Erythroblast (primary cell): ENCODE data around the gene SHISAL1.

Experiments
- DNase-seq, 2 experiments: peaks; one replicate each; lab custom pipeline; 2025; lab: John Stamatoyannopoulos, UW
- GATA1 ChIP-seq: IDR thresholded peaks from 2 replicates; pipeline ENCODE4 v1.6.1; 2011; ENCODE audit warnings: low read depth, mild to moderate bottlenecking, control low read depth, low read length, moderate library complexity
- POLR2A ChIP-seq: IDR thresholded peaks from 2 replicates; pipeline ENCODE4 v1.6.1; 2011; ENCODE audit warnings: mild to moderate bottlenecking, low read length

The SHISAL1 gene

GRCh38 chr22:44278243-44279068, 34.3 kb downstream of the SHISAL1 start:
- no peak for TF ChIP-seq POLR2A
- TF ChIP-seq GATA1: no peak
- DNase-seq: no peak

GRCh38 chr22:44277386-44278135, 35.2 kb downstream of the SHISAL1 start:
- TF ChIP-seq POLR2A (no peak), GATA1 (no peak)
- DNase-seq: no peak

GRCh38 chr22:44276706-44277356, 35.9 kb downstream of the SHISAL1 start:
- DNase-seq: no peak
- TF ChIP-seq GATA1 (no peak), POLR2A (no peak)

DNA sequence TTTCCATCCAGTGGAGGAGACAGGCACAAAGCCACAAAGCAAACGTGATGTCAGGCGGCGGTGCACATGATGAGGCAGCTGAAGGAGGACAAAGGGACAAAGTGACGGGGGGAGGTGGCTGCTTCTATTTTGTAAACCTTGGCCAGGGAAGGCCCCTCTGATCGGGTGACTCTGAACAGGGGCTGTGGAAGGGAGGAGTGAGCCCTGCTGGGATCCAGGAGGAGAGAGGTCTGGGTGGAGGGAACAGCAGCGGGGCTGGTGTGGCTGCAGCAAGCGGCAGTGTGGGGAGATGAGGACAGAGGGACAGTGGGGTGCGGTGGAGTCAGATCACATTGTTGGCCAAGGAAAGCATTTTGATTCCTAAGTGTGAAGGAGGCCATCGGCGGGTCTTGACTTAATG, 36.7 kb downstream of the SHISAL1 start:
- DNase-seq: no peak
- no peak for TF ChIP-seq POLR2A
- TF ChIP-seq GATA1: no peak

DNA sequence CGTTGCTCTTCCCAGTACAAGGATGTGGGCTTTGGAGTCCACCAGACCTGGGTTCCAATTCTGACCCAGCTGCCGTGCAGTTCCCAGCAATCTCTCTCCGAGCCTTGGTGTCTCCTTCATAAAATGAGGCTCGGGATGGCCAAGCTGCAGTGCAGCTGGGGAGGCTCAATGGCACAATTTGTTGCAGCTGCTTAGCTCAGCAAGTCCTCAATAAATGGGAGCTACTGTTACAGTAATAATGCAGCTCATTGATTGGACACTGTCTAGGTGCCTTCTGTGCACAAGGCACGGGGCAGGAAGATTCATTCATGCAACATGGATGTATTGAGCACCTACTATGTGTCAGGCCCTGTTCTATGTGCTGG, 37.1 kb downstream of the SHISAL1 start:
- TF ChIP-seq POLR2A (no peak), GATA1 (no peak)
- no peak for DNase-seq

DNA sequence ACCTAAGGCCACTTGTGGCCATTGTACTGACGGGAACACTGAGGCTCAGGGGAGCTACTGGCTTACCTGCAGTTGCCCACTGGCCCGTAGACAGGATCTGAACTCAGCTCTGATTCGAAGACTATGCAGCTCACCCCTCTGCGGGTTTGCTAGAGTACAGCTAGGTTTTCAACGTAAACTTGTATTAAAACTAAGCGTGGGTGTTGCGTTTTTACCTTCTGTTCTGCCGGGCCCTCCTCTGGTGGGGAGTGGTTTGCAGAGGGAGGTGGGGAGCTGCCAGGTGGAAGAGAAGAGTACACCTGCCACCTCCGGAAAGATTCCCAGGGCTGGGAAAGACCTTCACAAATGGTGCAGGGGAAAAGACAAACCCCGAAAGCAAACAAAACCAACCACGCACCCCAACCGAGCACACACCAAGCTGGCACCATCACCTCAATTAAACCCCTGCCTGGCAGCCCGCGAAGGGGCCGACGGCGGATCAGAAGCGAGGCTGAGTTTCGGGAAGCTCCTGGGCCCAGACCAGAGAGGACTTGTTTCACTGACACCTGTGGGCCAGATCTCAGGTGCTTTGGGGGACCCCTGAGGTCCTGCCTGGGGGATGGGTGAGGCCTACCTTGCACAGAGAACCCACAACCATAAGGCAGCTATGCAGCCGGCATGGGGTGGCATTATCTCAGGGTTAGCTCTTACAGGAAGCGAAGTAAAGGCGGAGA, 37.7 kb downstream of the SHISAL1 start:
- TF ChIP-seq GATA1: no peak
- TF ChIP-seq POLR2A: no peak
- DNase-seq: no peak

GRCh38 chr22:44273175-44273574, 39.6 kb downstream of the SHISAL1 start:
- TF ChIP-seq GATA1: no peak
- no peak for TF ChIP-seq POLR2A
- no peak for DNase-seq

- TF ChIP-seq GATA1 (no peak), POLR2A (no peak)
- DNase-seq: no peak
These were observed 40.4 kb downstream of the SHISAL1 start for GRCh38 chr22:44272401-44272771.

- no peak for TF ChIP-seq POLR2A
- no peak for TF ChIP-seq GATA1
- DNase-seq: no peak
These were observed 40.9 kb downstream of the SHISAL1 start for GRCh38 chr22:44271732-44272400.

DNA sequence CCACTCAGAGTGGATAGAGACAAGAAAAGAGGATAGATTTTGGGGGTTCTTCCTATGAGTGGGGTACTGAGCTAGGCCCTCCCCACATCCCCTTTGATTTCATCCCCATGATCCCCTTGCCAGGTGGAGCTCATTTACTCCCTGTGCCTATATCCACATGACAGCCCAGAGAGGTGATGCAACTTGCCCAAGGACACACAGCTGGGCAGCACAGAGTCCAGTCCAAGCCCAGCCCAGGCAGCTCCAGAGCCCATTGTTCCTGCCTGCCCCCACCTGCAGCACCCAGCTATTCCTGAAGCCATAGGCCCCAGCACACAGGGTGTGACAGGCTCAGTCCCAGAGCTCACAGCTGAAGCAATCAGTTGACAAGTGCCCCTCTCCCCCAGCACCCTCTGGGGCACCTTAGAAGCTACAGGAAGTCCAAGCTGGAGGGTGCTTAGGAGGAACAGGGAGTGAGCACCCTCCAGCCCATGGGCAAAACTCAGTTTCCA, 41.7 kb downstream of the SHISAL1 start:
- no peak for DNase-seq
- TF ChIP-seq GATA1 (no peak), POLR2A (no peak)

DNA sequence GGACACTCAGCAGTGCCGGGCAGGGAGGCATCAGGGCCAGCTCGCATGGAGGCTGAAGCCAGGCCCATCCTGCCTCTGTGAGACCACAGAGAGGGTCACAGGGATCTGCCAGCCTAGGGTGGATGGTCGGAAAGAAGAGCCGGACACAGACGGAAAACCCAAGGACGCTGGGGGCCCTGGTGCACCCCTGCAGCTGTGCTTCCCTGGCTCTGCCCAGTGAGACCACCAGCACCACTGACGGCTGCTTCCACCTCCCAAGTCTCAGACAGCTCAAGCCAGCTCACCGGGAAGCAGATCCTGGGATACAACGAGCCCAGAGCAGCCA, 42.2 kb downstream of the SHISAL1 start:
- no peak for DNase-seq
- TF ChIP-seq GATA1 (no peak), POLR2A (no peak)

DNA sequence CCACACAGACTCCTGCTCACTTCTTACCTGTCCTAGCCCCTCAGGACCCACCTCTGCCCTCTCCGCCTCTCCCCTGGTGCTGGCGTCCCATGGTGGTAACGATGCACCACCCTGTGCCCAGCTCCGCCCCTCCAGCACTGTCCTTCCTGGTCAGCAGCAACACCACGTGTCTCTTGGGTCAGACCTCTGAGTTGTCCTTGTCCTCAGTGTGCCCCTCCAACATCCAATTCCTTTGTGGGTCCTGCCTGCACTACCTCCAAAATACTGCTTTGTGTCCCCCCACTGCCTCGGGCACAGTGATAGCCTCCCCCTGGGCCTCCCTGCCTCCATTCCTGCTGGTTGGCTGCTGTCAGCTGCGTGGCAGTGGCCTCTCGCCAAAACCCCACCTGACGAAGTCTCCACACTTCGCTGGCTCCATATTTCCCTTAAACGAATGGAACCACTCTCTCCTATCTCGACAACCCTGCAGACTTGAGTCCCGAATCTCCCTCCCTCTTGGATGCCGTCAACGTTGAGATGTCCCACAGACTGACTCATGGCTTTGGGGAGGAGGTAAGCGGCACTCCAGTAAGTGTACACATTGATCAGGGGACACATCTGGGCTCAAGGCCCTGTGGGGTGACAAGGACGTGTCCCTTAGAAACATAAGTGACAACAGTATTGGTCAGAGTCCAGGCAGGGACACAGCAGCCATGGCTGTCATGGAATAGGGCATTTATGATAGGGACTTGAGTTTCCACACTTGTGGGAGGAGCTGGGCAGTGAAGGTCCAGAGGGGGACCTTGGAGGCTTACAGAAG, 42.8 kb downstream of the SHISAL1 start:
- no peak for TF ChIP-seq POLR2A
- TF ChIP-seq GATA1: no peak
- DNase-seq: no peak

- no peak for DNase-seq
- TF ChIP-seq POLR2A (no peak), GATA1 (no peak)
These were observed 43.6 kb downstream of the SHISAL1 start for GRCh38 chr22:44269117-44269498.
